ENCODE results near the gene CTDP1.
"Not testable (repeated sequence)": the region's sequence is repeated elsewhere in the genome, so short reads cannot be mapped to it uniquely, and the experiment has no call there.

CTDP1 gene

DNA sequence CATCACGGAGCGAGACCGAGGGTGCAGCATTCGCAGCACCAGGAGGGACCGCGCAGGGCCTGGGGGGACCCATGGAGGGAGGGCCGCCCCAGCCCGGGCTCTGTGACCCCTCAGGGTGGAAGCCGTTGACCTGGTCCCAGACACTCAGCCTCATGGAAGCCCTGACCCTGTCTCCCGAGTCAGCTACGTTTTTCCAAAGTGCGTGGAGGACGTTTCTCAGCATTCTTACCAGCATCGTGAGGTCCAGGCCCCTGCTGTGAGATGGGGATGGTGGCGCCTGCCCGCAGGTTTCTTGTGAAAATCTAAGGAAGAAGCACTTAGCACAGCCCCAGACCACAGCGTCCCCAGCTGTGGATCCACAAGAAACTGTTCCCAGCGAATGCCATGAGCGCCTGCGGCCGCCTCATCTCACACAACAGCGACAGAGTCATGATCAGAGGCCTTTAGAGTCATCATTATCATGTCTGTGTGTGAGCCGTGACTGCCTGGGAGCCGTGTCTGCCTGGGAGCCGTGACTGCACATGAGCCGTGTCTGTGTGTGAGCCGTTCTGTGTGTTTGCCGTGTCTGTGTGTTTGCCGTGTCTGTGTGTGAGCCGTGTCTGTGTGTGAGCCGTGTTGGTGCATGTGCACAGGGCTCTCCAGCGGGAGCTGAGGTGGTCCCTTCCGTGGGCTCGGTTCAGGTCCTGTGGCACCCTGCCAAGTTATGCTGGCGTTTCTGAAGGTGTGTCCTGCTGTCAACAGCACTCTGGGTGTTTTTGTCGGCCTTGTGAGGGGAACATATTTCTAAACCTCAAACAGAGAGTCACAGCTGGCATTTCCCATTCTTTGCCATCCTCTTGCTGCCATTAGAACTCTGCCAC, 68.9 kb downstream of the CTDP1 start:
- DNase-seq: no peak

DNA sequence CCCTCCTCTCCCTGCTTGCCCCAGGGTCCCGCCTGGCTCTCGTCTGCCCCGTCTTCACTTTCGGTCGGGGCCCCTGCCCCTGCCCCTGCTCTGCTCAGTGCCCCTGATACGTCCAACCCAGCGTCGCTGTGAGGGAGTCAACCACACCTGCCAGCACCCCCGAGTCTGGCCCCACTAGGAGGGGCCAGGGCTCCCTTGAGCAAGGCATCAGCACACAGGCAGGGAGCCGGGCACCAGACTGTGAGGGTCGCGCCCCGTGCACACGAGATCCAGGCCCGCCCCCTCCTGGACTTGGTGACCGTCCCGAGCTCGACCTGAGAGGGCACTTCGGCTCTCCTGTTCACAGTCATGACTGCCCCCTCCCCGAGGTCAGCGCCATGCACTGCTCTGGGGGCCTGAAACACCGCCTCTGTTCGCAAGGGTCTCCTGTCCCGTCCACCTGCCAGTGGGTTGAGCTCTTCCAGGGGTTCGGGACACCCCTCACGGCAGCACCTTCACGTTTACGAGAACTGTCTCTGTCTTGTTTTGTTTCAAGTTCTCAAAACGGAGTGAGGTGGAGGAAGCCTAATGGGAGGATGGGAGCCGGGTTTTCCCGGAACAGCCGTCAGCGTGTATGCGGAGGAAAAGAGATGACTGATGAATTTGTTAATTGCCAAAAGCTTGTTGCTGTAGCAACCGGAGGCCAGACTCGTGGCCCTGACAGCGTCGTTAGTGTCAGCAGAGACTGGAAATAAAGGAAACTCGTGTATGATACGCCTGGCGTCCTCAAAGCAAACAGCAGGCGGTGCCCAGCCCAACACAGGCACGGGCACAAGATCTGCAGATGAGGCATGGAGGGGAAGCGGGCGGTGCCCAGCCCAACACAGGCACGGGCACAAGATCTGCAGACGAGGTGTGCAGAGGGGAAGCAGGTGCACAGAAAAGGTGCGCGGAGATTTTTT, 69.9 kb downstream of the CTDP1 start:
- no peak for DNase-seq

DNA sequence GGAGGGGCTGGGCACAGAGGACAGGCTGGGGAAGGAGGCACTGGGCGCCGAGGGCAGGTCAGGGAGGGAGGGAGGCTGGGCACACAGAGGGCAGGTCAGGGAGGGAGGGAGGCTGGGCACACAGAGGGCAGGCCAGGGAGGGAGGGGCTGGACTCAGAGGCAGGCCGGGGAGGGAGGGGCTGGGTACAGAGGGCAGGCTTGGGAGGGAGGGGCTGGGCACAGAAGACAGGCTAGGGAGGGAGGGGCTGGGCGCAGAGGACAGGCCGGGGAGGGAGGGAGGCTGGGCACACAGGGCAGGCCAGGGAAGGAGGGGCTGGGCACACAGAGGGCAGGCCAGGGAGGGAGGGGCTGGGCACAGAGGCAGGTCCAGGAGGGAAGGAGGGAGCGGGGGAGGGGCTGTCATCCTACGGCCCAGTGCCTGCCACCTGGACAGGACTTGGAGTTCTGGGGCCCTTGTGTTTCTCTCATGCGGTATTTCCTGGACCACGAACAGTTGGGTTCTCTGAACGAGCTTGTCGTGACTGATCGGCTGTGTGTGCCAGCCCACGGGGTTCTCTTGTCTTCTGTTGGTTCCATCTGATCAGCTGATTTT, 71.5 kb downstream of the CTDP1 start:
- no peak for DNase-seq

DNA sequence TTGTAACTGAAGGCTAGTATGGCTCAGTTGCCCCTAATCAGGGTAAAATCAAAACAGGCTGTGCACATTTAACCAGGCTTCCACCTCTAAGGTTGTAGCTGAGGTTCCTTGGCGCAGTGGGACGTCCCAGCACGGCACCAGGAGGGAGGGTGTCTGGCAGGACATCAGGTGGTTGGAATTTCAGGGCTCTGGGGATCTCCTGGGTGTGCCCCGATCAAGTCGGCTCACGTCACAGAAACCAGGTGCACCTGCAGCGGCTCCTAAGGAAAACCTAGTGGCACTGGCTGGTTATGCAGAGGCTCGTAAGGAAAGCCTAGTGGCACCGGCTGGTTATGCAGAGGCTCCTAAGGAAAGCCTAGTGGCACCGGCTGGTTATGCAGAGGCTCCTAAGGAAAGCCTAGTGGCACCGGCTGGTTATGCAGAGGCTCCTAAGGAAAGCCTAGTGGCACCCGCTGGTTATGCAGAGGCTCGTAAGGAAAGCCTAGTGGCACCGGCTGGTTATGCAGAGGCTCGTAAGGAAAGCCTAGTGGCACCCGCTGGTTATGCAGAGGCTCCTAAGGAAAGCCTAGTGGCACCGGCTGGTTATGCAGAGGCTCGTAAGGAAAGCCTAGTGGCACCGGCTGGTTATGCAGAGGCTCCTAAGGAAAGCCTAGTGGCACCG, 72.4 kb downstream of the CTDP1 start:
- DNase-seq: not testable (repeated sequence)

DNA sequence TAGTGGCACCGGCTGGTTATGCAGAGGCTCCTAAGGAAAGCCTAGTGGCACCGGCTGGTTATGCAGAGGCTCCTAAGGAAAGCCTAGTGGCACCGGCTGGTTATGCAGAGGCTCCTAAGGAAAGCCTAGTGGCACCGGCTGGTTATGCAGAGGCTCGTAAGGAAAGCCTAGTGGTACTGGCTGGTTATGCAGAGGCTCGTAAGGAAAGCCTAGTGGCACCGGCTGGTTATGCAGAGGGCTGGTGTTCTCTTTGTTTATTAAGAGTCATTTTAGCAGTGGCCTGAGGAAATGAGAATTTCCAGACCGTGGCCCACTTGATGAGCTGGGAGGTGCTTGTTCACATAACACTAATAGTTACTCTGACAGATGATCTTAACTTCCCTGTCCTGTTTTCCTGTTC, 73.3 kb downstream of the CTDP1 start:
- DNase-seq: not testable (repeated sequence)

DNA sequence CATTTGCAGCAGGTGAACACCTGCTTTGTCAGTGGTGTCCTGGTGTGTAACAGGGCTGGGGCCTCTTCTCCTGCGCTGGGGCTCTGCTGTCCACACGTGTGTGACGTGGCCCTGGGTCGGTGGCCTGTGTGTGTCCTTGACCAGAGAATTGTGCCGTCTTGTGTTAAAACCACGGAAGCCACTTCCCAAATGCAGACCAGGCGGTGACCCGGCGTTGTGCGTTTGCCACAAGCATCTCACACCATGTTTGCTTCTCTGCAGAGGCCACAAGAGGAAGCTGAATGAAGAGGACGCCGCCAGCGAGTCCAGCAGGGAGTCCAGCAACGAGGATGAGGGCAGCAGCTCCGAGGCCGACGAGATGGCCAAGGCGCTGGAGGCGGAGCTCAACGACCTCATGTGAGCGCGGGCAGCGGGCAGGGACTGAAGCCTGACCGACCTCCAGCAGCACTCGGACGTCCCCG, 73.8 kb downstream of the CTDP1 start:
- DNase-seq: no peak

DNA sequence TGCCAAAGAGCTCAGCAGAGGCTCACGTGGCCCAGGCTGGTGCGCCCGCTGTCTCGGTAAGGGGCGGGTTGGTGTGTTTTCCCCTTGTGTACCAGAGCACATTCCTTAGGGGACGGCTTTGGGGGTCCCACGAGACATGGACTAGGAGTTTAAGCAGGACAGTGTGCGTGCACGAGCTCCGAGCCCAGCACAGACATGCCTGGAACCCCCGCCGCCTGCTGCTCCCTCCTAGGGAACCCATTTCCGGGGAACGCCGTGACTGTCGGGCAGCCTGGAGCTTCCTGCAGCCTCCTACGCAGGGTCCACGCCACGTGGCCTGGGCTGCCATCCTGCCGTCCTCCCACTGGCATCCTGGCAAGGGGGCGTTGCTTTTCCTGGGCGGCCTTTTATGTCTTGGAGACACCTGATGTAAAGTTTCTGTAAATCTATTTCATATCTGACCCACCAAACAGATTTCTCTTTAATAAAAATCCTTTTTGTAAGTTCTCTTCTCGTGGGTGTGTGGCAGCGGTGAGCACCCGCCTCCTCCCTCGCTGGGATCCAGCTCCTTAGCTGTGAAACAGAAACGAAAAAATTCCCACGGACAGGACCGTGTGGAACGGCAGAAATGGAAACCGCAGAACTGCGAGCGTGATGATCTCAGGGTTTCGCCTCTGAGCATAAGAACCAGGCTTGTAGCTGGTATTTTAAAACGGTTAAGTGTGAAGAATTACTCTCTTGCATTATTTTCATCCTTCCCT, 74.6 kb downstream of the CTDP1 start:
- DNase-seq: no peak

DNA sequence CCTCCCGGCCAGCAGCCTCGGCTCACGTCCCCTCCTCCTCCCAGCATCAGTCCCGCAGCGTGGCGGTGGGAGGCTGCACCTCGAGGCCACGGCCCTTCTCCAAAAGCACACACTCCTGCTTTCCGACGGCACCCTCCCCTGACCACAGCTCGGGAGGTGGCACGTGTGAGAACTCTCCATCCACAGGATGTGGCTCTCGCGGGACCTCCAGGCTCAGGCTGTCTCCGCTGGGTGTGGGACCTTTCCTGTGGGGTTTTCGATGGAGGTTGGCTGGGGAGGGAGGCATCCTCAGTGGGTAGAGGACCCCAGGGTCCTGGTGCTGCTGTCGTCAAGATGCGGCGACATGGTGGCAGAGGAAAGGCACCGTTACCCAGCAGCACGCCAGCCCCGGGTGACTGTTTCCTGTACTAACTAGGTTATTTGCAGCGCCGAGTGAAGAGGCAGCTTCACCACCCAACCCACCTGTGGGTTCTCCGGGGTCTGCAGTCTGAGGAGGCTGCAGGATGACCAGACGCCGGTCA, 75.3 kb downstream of the CTDP1 start:
- no peak for DNase-seq

DNA sequence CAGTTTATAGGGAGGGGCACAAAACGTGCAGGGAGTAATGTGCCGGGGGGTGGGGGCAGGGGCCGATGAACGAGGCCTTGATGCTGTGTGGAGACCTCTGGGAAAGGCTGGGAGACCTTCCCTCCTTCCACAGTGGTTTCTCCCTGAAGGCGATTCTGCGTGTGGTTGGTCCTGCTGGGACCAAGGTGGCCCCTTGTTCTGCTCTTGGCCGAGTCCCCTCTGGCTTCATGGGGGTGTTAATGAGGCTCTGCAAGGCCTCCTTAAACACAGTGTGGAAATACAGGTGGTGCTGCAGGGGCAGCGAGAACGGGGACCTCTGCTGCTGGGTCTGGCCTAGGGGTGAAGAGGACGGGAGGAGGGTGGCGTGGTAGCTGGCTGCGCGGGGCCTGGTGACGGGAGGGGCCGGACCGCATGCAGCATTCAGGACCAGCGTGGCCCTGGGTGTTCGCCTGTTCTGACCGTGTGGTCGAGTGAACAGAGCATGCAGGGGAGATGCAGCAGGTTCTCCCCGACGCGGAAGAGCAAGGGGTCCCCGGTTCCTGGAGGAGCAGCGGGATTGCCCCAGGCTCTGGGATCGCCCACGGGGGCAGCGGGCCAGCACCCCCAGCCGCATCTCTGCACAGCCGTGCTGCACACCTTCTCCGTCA, 76.0 kb downstream of the CTDP1 start:
- no peak for DNase-seq

DNA sequence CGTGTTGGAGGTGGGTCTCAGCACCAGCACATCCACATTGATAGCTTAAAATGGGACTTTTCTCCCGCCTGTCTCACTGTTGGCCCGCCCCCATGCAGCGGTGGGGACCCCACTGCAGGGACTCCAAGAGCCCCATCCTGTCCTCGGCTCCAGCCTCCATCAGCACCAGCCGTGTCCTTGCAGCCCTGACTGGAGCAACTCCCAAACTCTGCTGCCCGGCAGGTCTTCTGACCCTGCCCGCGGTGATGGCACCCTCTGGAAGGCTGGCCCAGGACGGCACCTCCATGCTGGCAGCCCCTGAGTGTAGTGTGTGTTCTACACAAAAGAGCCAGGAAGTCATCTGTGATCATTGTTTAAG, 76.5 kb downstream of the CTDP1 start:
- no peak for DNase-seq

DNA sequence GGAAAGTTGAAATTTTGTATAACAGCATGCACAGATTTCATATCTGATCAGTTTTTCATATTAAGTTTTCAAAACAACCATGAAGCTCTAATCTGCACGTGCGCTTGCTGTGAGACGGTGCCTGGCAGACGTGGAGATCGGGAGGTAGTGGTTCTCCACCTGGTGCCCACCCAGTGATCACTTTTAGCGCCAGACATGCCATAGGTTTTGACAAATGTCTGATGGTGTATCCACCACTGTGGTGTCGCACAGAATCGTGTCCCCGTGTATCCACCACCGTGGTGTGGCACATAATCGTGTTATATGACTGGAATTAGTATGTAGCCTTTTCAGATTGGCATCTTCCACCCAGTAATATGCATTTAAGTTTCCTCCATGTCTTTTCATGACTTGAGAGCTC, 77.2 kb downstream of the CTDP1 start:
- no peak for DNase-seq

DNA sequence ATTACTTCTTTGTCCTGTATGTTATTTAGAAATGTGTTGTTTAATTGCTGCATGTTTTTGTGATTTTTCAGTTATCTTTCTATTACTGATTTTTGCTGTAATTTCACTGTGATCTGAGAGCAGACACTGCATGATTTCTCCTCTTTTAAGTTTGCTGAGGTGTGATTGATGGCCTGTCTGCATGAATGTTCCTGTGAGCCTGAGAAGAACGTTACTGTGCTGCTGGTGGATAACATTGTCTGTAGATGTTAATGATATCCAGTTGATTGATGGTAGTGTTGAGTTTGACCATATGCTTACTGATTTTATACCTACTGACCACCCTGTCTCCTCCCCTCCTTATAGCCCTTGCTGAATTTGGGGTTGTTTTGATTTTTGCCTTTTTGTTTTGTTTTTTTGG, 80.7 kb downstream of the CTDP1 start:
- DNase-seq: no peak

DNA sequence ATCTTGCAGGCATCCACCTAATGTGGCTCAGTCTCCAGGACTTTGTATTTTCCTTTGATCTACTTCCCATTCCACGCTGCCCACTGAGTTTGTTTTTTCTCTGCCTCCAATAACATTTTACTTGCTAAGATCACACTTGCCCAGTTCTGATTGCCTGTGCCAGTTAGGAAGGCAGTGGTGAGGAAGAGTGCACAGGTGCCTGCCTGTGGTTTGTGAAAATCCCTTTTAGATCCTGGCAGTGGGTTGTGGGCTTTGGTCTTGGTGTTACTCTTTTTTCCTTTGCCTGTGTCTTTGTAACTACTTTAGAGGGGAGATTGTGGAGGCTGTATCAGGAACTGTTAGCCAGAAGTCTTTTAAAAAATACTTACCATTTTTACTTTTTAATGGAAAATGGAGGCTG, 81.3 kb downstream of the CTDP1 start:
- DNase-seq: no peak

DNA sequence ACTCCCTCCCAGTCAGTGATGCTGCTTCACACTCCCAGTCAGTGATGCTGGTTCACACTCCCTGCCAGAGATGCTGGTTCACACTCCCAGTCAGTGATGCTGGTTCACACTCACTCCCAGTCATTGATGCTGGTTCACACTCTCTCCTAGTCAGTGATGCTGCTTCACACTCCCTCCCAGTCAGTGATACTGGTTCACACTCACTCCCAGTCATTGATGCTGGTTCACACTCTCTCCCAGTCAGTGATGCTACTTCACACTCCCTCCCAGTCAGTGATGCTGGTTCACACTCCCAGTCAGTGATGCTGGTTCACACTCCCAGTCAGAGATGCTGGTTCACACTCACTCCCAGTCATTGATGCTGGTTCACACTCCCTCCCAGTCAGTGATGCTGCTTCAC, 83.8 kb downstream of the CTDP1 start:
- no peak for DNase-seq

DNA sequence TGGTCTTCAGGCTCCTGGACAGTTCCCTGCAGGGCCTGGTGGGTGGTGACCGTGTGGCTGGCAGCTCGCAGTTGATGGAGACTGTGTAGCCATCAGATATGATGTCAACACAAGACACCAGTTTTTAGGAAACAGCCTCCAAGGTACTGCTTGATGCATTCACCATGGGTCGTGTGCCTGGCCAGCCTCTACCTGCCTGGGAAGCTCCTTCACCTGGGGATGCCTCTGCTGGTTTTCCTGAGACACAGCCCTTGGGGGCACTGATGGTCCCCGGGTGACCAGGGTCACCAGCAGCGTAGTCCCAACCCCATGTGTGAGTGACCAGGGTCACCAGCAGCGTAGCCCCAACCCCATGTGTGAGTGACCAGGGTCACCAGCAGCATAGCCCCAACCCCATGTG, 84.5 kb downstream of the CTDP1 start:
- no peak for DNase-seq

DNA sequence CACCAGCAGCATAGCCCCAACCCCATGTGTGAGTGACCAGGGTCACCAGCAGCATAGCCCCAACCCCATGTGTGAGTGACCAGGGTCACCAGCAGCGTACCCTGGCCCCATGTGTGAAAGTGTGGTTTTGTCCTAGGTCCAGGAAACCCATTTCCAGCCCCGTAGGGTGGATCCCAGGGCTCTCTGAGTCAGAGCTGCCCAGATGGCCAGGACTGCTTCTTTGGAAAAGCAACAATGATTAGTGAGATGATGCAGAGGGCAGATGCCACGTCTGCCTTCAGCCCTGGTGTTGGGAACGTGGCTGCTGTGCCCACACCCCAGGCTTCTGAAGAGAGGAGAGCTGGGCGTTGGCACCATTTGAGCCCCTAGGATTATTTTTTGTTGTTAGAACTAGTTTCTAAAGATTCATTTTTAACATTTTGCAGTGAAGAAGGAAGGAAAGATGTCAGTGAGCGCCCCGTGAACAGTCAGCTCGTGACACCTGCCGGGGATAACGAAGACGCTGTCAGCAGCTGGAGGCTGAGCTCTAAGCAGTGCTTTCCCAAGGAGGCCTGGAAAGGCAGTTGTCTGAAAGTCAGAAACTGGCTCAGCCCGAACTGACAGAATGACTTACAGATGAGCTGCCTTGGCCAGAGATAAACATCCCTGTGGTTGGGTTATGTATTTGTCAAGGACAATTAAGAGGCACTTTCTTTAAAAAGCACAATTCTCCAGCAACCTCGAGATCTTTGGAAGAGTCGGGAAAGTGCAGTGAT, 86.1 kb downstream of the CTDP1 start:
- no peak for DNase-seq

DNA sequence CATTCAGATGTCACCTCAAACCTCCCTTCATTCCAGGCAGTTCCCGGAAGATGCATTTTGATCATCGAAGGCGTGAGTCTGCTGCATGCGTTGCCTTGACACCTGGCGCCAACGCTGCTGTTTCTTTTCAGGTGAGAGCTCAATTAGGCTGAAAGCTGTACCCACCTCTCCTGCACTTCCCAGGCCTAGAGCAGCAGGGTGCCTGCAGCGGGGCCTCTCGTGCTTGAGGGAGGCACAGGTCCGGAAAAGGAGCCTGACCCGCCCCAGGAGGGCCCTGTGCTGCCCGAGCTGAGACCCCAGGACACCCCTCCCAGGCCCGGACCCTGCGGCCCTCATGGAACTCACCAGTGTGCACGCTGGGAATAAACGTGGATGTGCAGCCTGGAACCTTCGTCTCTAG, 86.7 kb downstream of the CTDP1 start:
- DNase-seq: no peak

DNA sequence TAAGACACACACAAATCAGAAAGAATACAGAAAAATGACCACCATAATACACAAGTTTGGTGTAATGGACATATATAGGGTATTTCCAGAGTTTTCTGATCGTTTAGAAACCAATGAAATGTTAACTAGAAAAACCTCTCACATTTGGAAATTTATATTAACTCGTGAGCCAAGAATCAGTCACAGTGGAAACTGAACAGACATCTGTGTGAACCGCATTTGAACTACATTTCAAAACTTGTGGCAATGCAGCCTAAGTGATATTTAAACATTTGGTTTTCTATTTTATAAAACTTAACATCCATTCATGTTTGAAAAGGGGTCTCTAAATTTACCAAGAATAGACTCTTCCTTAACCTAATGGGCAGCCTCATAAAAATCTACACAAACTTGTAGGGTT, 89.1 kb downstream of the CTDP1 start:
- DNase-seq: no peak

DNA sequence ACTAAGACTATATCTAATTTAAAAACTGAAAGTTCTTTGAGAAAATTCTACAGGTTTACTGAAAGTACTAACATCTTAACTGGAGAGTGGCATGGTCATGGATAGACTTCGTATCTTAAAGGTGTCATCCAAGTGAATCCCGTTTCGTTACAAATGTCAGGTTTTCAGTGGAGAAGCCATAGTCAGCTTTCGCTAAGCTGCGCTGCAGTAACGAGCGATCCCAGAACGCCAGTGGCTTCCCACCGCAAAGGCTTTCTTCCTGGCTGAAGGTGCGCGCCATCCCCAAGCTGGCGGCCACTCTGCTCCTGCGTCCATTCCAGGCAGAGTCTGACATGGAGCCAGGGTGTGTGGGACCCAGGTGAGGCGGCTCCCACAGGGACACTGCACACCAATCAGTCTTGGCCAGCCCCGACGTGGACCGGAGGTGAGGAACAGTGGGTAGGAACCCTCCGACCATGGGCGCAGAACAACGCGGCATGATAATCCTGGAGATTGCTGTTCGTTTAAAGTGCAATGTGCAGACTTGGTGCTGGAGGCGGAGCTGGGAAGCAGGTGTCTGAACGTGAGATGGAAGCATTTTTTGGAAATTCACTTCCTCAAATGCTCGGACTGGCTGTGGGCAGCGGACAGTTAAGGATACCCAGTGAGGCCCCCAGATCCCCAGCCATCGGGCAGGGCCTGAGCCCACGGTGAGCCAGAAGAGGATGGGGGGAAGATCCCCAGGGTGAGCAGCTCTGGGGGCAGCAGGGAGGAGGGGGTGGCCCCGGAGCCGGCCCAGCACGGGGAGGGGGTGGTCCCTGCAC, 90.3 kb downstream of the CTDP1 start:
- no peak for DNase-seq

DNA sequence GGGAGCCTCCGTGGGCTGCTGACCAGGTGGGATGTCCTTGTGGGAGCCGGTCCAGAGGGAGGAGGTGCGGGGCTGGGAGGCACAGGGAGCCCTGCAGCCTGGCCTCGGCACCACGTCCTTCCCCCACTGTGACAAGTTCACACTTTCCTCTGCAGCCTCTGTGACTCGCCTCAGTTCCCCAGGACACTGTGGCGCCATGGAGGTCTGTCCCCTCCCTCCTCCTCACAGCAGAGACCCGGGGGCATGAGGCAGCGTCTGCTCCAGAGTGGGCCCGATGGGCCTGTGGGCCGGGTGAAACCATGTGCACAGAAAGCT, 90.9 kb downstream of the CTDP1 start:
- no peak for DNase-seq
